ENCODE measurements around the gene GUCY1A1. TPM values are rescaled to one million over a fixed set of nuclear protein-coding genes. Genes with fewer than 3 reads are reported as not detected.

The GUCY1A1 gene
- total RNA-seq, 1 donor from 2014 or later, result 49.1 TPM

GRCh38 chr4:155693015-155693663, 26.5 kb downstream of the GUCY1A1 start:
- no peaks in the 10 kb centered on the region for H3K27me3 Mint-ChIP-seq (ENCODE audit: low read depth)
- peaks cover 42% of the 10 kb centered on the region for H3K4me1 Mint-ChIP-seq
- no peak for TF ChIP-seq CTCF (IDR thresholded peaks at IDR 0.05; ENCODE audit: unreplicated experiment)
- peak overlapping the region; percentile 65 for H3K27ac Mint-ChIP-seq
- no peak for DNase-seq (ENCODE audit: low spot score in 2 of 2, unreplicated experiment in 2 of 2)
- H3K36me3 Mint-ChIP-seq, result peaks cover 16% of the 10 kb centered on the region
- H3K9me3 Mint-ChIP-seq, result peaks cover 7% of the 10 kb centered on the region
- H3K4me3 Mint-ChIP-seq, result no peak overlapping the region

- TF ChIP-seq CTCF (IDR thresholded peaks at IDR 0.05; ENCODE audit: unreplicated experiment), result no peak
- H3K27ac Mint-ChIP-seq, result peak overlapping the region; percentile 41
- peaks cover 31% of the 10 kb centered on the region for H3K4me1 Mint-ChIP-seq
- no peaks in the 10 kb centered on the region for H3K27me3 Mint-ChIP-seq (ENCODE audit: low read depth)
- peaks cover 23% of the 10 kb centered on the region for H3K36me3 Mint-ChIP-seq
- no peak overlapping the region for H3K4me3 Mint-ChIP-seq
- no peak for DNase-seq (ENCODE audit: low spot score in 2 of 2, unreplicated experiment in 2 of 2)
- peaks cover 12% of the 10 kb centered on the region for H3K9me3 Mint-ChIP-seq
Observed at GRCh38 chr4:155694100-155694785, 27.6 kb downstream of the GUCY1A1 start.

- Mint-ChIP-seq H3K9me3 (peaks cover 12% of the 10 kb centered on the region), H3K27ac (no peak overlapping the region), H3K27me3 (ENCODE audit: low read depth) (no peaks in the 10 kb centered on the region), H3K4me1 (peaks cover 28% of the 10 kb centered on the region), H3K4me3 (no peak overlapping the region), H3K36me3 (peaks cover 30% of the 10 kb centered on the region)
- no peak for DNase-seq (ENCODE audit: low spot score in 2 of 2, unreplicated experiment in 2 of 2)
- no peak for TF ChIP-seq CTCF (IDR thresholded peaks at IDR 0.05; ENCODE audit: unreplicated experiment)
Observed at GRCh38 chr4:155696226-155696625, 29.6 kb downstream of the GUCY1A1 start.

GRCh38 chr4:155696726-155697125, 30.1 kb downstream of the GUCY1A1 start:
- H3K9me3 Mint-ChIP-seq, result peaks cover 12% of the 10 kb centered on the region
- no peak for TF ChIP-seq CTCF (IDR thresholded peaks at IDR 0.05; ENCODE audit: unreplicated experiment)

GRCh38 chr4:155701827-155702226, 35.2 kb downstream of the GUCY1A1 start:
- no peaks in the 10 kb centered on the region for H3K27me3 Mint-ChIP-seq (ENCODE audit: low read depth)
- peaks cover 12% of the 10 kb centered on the region for H3K9me3 Mint-ChIP-seq
- TF ChIP-seq CTCF (IDR thresholded peaks at IDR 0.05; ENCODE audit: unreplicated experiment), result no peak
- peaks cover 39% of the 10 kb centered on the region for H3K36me3 Mint-ChIP-seq
- H3K4me1 Mint-ChIP-seq, result peaks cover 31% of the 10 kb centered on the region
- DNase-seq (ENCODE audit: low spot score in 2 of 2, unreplicated experiment in 2 of 2), result no peak
- no peak overlapping the region for H3K27ac Mint-ChIP-seq
- no peak overlapping the region for H3K4me3 Mint-ChIP-seq

More at GRCh38 chr4:155696726-155697125, 30.1 kb downstream of the GUCY1A1 start:
- no peaks in the 10 kb centered on the region for H3K27me3 Mint-ChIP-seq (ENCODE audit: low read depth)
- H3K4me3 Mint-ChIP-seq, result no peak overlapping the region
- H3K36me3 Mint-ChIP-seq, result peaks cover 33% of the 10 kb centered on the region
- H3K4me1 Mint-ChIP-seq, result peaks cover 28% of the 10 kb centered on the region
- H3K27ac Mint-ChIP-seq, result no peak overlapping the region
- DNase-seq (ENCODE audit: low spot score in 2 of 2, unreplicated experiment in 2 of 2), result no peak

All from mesothelial cell of epicardium (in vitro differentiated cells).